GM23248 (cell line): ENCODE data around the gene PALM3. TPM values are rescaled to one million over a fixed set of nuclear protein-coding genes. Genes with fewer than 3 reads are reported as not detected.

ENCODE experiments used
- DNase-seq: peaks from one replicate; pipeline ENCODE4 v3.0.0-alpha.2; 2015
- H2AFZ ChIP-seq: fragments of 200-600 bp; sonication (generic); 2 replicates; pipeline ENCODE4 v1.6.1; 2016; ENCODE audit warnings: antibody characterized with exemption
- H3F3A ChIP-seq: fragments of 200-600 bp; sonication (generic); 2 replicates; pipeline ENCODE4 v1.6.1; 2016; ENCODE audit warnings: mild to moderate bottlenecking, antibody characterized with exemption, mixed run types; ENCODE audit not compliant: insufficient read depth
- H3K27ac ChIP-seq: fragments of 200-600 bp; sonication (generic); 2 replicates; pipeline ENCODE4 v1.5.1; 2016; ENCODE audit warnings: mild to moderate bottlenecking
- H3K27me3 ChIP-seq: fragments of 200-600 bp; sonication (generic); replicated peaks from 2 replicates; pipeline ENCODE4 v1.6.1; 2016; ENCODE audit warnings: mild to moderate bottlenecking; ENCODE audit not compliant: insufficient read depth
- H3K36me3 ChIP-seq: fragments of 200-600 bp; sonication (generic); 2 replicates; pipeline ENCODE4 v1.6.1; 2016; ENCODE audit warnings: low read depth, mild to moderate bottlenecking
- H3K4me1 ChIP-seq: fragments of 200-600 bp; sonication (generic); 2 replicates; pipeline ENCODE4 v1.6.1; 2016; ENCODE audit warnings: mild to moderate bottlenecking; ENCODE audit not compliant: insufficient read depth
- H3K4me2 ChIP-seq: fragments of 200-600 bp; sonication (generic); one replicate; pipeline ENCODE4 v1.6.1; 2016; ENCODE audit warnings: mild to moderate bottlenecking; ENCODE audit not compliant: unreplicated experiment
- H3K4me3 ChIP-seq: fragments of 200-600 bp; sonication (generic); 2 replicates; pipeline ENCODE4 v1.5.1; 2016; ENCODE audit warnings: mild to moderate bottlenecking
- H3K79me2 ChIP-seq: fragments of 200-600 bp; sonication (generic); 2 replicates; pipeline ENCODE4 v1.6.1; 2016; ENCODE audit warnings: mild to moderate bottlenecking; ENCODE audit not compliant: insufficient read depth
- H3K9ac ChIP-seq: fragments of 200-600 bp; sonication (generic); 2 replicates; pipeline ENCODE4 v1.6.1; 2016; ENCODE audit warnings: mild to moderate bottlenecking
- H3K9me2 ChIP-seq: fragments of 200-600 bp; sonication (generic); 2 replicates; pipeline ENCODE4 v1.6.1; 2016; ENCODE audit warnings: mixed run types, mild to moderate bottlenecking, moderate library complexity; ENCODE audit not compliant: insufficient read depth
- H3K9me3 ChIP-seq: fragments of 200-600 bp; sonication (generic); one replicate; pipeline ENCODE4 v1.6.1; 2017; ENCODE audit warnings: low read depth
- H4K20me1 ChIP-seq: fragments of 200-600 bp; sonication (generic); 2 replicates; pipeline ENCODE4 v1.6.0; 2016; ENCODE audit not compliant: insufficient read depth
- EZH2 ChIP-seq: fragments of 200-600 bp; sonication (generic); IDR thresholded peaks from 2 replicates; pipeline ENCODE4 v1.6.1; 2018; ENCODE audit warnings: antibody characterized with exemption, mild to moderate bottlenecking; ENCODE audit not compliant: insufficient read depth, poor library complexity, severe bottlenecking
- EZH2phosphoT487 ChIP-seq: fragments of 200-600 bp; sonication (generic); IDR thresholded peaks from 2 replicates; pipeline ENCODE4 v1.6.1; 2018; ENCODE audit warnings: antibody characterized with exemption, moderate library complexity, mild to moderate bottlenecking, low read depth; ENCODE audit not compliant: insufficient read depth
- WGBS, 2 experiments: methylation state at CpG; one replicate each; pipeline ENCODE4 v1.1.6; 2015 to 2017; ENCODE audit warnings: low lambda C conversion rate in 2 of 2, low coverage in 1 of 2; ENCODE audit errors: missing lambda C conversion rate in 2 of 2; 5-methylcytosine and 5-hydroxymethylcytosine counted together
- in situ Hi-C: fragments of 300-500 bp; cut with MboI; formaldehyde crosslinking; loops from 2 replicates; pipeline ENCODE4 v1.15.0; 2020
- polyA plus RNA-seq: library from polyadenylated mRNA; unstranded; fragments of >200 nt; fragmentation: Nextera tagmentation; extraction: Ambion mirVana; gene quantifications from 2 replicates; pipeline ENCODE4 v1.2.1, GENCODE V29; 2016
- total RNA-seq: library from RNA; depleted of rRNA; stranded (reverse); fragments of >200 nt; shearing (Covaris generic); gene quantifications from 2 replicates; pipeline ENCODE4 v1.2.3, GENCODE V29; 2014; rRNA removed

PALM3 gene
- total and polyA plus RNA-seq, 2 experiments from 2014 or later = 0.15 TPM; not detected in 1

DNA sequence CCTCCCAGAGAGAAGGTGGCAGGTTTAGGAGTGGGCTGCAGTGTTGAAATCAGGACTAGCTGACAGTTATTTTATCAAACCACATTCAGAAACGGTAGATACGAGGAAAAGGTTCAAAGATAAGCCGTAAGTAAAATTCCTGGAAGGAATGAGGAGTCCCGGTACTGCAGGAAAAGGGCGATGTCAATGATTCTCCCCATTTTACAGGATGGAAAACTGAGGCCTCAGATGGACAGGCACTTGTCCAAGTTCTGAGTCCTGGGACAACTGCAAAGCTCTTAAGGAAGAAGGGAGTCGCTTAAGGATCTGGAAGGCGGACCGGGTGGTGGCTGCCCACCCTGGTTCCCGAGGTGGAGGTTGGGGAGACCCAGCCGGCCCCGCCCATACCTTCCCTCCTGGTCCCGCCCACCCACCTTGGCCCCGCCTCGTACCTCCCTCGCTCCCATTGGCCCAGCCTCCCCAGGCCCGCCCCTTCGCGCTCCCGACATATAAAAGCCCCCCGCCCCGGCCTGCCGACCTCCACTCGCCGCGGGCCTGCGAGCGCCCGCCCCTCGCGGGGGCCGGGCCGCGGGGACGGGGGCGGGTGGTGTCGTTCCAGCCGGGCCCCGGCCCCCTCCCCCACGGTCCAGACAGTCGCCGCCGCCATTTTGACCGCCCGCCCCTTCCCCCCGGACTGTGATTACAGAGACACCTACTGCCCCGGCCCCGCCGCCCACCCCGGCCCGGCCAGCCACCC is 56.4 kb downstream of the PALM3 start:
- H3F3A ChIP-seq = peaks cover 21% of the 10 kb centered on the region
- peaks cover 19% of the 10 kb centered on the region for H3K79me2 ChIP-seq
- peak overlapping the region; percentile 99 for H3K9ac ChIP-seq
- H3K27me3 ChIP-seq = no peaks in the 10 kb centered on the region
- in situ Hi-C loops = no loop called here
- TF ChIP-seq EZH2 = no peak
- H3K4me1 ChIP-seq = peaks cover 15% of the 10 kb centered on the region; the same call in 1 of the 2 replicates
- no peaks in the 10 kb centered on the region for H4K20me1 ChIP-seq
- no peaks in the 10 kb centered on the region for H3K36me3 ChIP-seq
- H2AFZ ChIP-seq = peak overlapping the region; percentile 60
- DNase-seq = peak; percentile 93
- peak overlapping the region; percentile 97 for H3K27ac ChIP-seq
- peak overlapping the region; percentile 78 for H3K4me3 ChIP-seq
- WGBS, 2 experiments = 6 to 30% methylated on average over 6 to 39 of the region's 50 CpGs
- H3K4me2 ChIP-seq = peak overlapping the region; percentile 78
- no peaks in the 10 kb centered on the region for H3K9me2 ChIP-seq
- no peaks in the 10 kb centered on the region for H3K9me3 ChIP-seq

DNA sequence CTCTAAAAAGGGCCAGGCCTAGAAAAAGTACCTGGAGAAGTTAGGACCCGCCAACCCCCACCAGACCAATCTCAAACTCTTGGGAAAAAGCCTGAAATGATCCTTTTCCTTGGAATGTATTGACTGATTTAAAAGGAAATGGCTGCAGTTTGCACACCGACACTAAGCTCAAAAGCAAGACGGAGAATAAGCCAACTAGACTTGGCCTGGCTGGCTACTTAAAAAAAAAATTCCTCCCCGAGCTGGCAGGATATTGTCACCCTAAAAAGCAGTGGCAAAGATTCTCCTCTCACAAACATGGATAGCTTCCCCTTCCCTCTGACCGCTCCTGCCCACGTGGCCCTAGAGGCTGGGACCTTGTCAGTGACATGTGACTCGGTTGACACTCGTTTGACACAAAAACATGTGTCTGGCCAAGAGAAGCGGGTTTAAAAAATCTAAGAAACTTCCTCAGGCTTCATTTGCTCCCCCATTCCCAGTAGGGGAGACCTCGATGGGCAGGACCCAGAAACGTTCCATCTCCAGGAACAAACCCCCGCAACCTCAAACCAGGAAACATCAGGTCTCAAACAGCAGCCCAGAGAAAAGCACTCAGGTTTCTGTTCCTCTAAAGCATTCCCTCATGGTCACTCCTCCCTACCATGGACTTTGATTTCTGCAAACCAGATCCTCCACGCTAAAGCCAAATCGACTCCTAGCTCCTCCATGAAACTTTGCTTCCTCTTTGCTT is 57.1 kb downstream of the PALM3 start:
- 12 to 14% methylated on average over 14 of the region's 14 CpGs for WGBS, 2 experiments
- Histone ChIP-seq H3K4me2 (peak overlapping the region; percentile 78), H3K79me2 (peaks cover 27% of the 10 kb centered on the region), H3K4me1 (peaks cover 15% of the 10 kb centered on the region; the same call in 1 of the 2 replicates), H2AFZ (peak overlapping the region; percentile 60), H3K27ac (peak overlapping the region; percentile 97), H3K27me3 (no peaks in the 10 kb centered on the region), H4K20me1 (no peaks in the 10 kb centered on the region), H3K9me2 (no peaks in the 10 kb centered on the region), H3K4me3 (peak overlapping the region; percentile 78), H3K36me3 (no peaks in the 10 kb centered on the region), H3K9ac (peak overlapping the region; percentile 99), H3K9me3 (no peaks in the 10 kb centered on the region), H3F3A (peaks cover 21% of the 10 kb centered on the region)
- in situ Hi-C loops = no loop called here
- DNase-seq = peak; percentile 63
- no peak for TF ChIP-seq EZH2
- no peak for TF ChIP-seq EZH2phosphoT487

Other genes with a start within 250 kb of the PALM3 start
- gene NANOS3, start 184.9 kb downstream of the PALM3 start, total RNA-seq = not detected in 2 replicates
- 2.7 TPM in 2 replicates for gene NANOS3, start 184.9 kb downstream of the PALM3 start, polyA plus RNA-seq
- gene BRME1, start 156.0 kb downstream of the PALM3 start, total RNA-seq = 0.11 TPM in 1 of 2 replicates, not detected in the other
- 0.63 and 2.1 TPM in 2 replicates for gene BRME1, start 156.0 kb downstream of the PALM3 start, polyA plus RNA-seq
- gene CC2D1A, start 155.9 kb downstream of the PALM3 start, total RNA-seq = 20.6 and 22.8 TPM in 2 replicates
- 15.8 and 16.9 TPM in 2 replicates for gene CC2D1A, start 155.9 kb downstream of the PALM3 start, polyA plus RNA-seq
- 6.2 and 9.2 TPM in 2 replicates for gene PODNL1, start 123.7 kb downstream of the PALM3 start, total RNA-seq
- 36.8 and 45.3 TPM in 2 replicates for gene PODNL1, start 123.7 kb downstream of the PALM3 start, polyA plus RNA-seq
- gene DCAF15, start 109.6 kb downstream of the PALM3 start, total RNA-seq = 10.6 and 11.5 TPM in 2 replicates
- gene DCAF15, start 109.6 kb downstream of the PALM3 start, polyA plus RNA-seq = 9.3 and 10.5 TPM in 2 replicates
- gene RFX1, start 55.8 kb downstream of the PALM3 start, total RNA-seq = 1.9 and 2.5 TPM in 2 replicates
- gene RFX1, start 55.8 kb downstream of the PALM3 start, polyA plus RNA-seq = 1.6 and 1.7 TPM in 2 replicates
- gene RLN3, start 33.9 kb downstream of the PALM3 start, total RNA-seq = not detected in 2 replicates
- not detected in 2 replicates for gene RLN3, start 33.9 kb downstream of the PALM3 start, polyA plus RNA-seq
- gene IL27RA, start 30.3 kb downstream of the PALM3 start, total RNA-seq = 7.5 and 8.5 TPM in 2 replicates
- gene IL27RA, start 30.3 kb downstream of the PALM3 start, polyA plus RNA-seq = 5.8 and 7.1 TPM in 2 replicates
- 1.3 TPM in 1 of 2 replicates, not detected in the other for gene MISP3, start 10.7 kb upstream of the PALM3 start, total RNA-seq
- gene MISP3, start 10.7 kb upstream of the PALM3 start, polyA plus RNA-seq = 2.0 and 2.7 TPM in 2 replicates
- not detected in 2 replicates for gene C19orf67, start 23.7 kb upstream of the PALM3 start, total RNA-seq
- not detected in 2 replicates for gene C19orf67, start 23.7 kb upstream of the PALM3 start, polyA plus RNA-seq
- gene SAMD1, start 28.7 kb upstream of the PALM3 start, total RNA-seq = 42.5 and 50.8 TPM in 2 replicates
- 5.4 and 5.7 TPM in 2 replicates for gene SAMD1, start 28.7 kb upstream of the PALM3 start, polyA plus RNA-seq
- 37.4 and 67.8 TPM in 2 replicates for gene PRKACA, start 55.7 kb upstream of the PALM3 start, total RNA-seq
- gene PRKACA, start 55.7 kb upstream of the PALM3 start, polyA plus RNA-seq = 4.6 and 5.3 TPM in 2 replicates
- 7.6 and 11.2 TPM in 2 replicates for gene ASF1B, start 74.5 kb upstream of the PALM3 start, total RNA-seq
- gene ASF1B, start 74.5 kb upstream of the PALM3 start, polyA plus RNA-seq = 18.0 and 19.0 TPM in 2 replicates
- gene ADGRL1, start 144.1 kb upstream of the PALM3 start, total RNA-seq = 3.0 and 3.8 TPM in 2 replicates
- gene ADGRL1, start 144.1 kb upstream of the PALM3 start, polyA plus RNA-seq = 0.75 and 1.0 TPM in 2 replicates